NCI-H2196 (cell line): ENCODE data around the gene SLC16A2.
A peak's percentile ranks its signal among the peaks of the same experiment; 100 is the strongest.
"Not testable (repeated sequence)": the region's sequence is repeated elsewhere in the genome, so short reads cannot be mapped to it uniquely, and the experiment has no call there.

Experiments used
- DNase-seq: peaks from one replicate; lab custom pipeline; 2025; ENCODE audit not compliant: unreplicated experiment; lab: John Stamatoyannopoulos, UW

The SLC16A2 gene

GRCh38 chrX:74445099-74445498 is 23.8 kb downstream of the SLC16A2 start:
- no peak for DNase-seq

GRCh38 chrX:74446876-74447275 is 25.6 kb downstream of the SLC16A2 start:
- DNase-seq: no peak

DNA sequence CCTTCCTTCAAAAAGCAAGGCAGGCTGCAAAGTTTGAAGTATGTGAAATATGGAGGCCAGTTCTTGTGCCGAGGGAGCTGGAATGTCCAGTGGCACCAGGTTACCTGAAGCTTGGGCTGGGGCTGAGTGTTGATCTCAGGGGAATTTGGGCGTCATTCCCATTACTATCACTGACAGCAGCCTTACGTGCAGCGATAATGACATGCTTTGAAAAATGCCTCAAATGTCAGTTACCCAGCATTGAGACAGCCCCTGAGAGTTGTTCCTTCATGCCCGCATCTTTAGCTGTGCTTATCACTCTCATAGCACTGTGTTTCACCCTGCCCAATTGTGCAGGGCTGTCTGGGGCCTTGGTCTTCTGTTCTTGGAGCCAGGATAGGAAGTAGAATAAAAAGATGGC is 27.4 kb downstream of the SLC16A2 start:
- no peak for DNase-seq

DNA sequence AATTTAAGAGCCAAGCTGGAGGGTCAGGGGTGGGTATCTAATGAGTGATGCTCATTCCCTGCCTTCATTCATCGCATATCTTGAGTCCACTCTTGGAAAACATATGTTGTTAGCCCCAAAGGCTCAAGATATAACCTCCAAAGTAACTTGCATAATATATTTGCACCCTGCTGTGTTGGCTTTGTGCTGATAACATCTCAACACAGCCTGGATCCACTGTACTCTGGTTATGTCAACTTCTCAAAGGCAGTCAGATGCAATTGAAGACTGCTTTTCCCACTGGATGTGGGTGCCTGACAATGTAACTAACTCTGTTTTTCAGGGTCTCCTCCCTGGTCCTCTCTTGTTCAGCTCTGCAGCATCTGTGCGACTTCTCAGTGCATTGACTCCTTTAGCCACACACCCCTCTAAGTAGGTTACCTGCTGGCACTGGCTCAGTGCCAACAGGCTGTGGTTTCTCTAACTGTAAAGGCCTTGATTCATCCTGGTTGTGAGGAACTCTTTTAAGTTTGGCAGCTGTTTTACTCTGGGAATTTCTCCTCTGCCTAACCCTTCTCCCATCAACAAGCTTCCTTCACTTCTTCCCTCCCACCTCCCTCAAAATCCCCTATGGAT is 28.1 kb downstream of the SLC16A2 start:
- no peak for DNase-seq

DNA sequence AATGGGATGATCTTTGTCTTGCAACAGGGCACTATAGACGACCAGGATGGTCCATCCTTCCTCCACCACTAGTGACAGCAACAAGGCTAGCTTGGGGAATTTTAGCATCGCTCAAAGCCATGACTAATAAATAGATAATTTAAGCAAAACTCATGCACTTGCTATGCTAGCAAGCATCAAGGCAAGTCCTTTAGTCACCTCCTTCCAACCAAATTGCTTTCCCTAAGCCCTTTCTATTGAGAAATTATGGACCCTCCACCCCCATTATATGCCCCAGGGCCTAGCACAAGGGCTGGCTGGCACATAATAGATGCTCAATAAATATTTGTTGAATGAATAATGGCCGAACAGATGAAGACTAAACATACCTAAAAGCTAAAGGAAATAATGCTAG is 28.6 kb downstream of the SLC16A2 start:
- DNase-seq: no peak

GRCh38 chrX:74450803-74451449 is 29.6 kb downstream of the SLC16A2 start:
- no peak for DNase-seq

- DNase-seq: no peak
Measured at GRCh38 chrX:74451450-74452198, 30.3 kb downstream of the SLC16A2 start.

- no peak for DNase-seq
Measured at GRCh38 chrX:74452199-74452481, 30.8 kb downstream of the SLC16A2 start.

- DNase-seq: no peak
Measured at GRCh38 chrX:74453178-74453577, 31.9 kb downstream of the SLC16A2 start.

- not testable (repeated sequence) for DNase-seq
Measured at GRCh38 chrX:74454233-74454632, 32.9 kb downstream of the SLC16A2 start.

GRCh38 chrX:74458736-74459135 is 37.4 kb downstream of the SLC16A2 start:
- peak; percentile 0 for DNase-seq

- no peak for DNase-seq
Measured at GRCh38 chrX:74461384-74461783, 40.1 kb downstream of the SLC16A2 start.

DNA sequence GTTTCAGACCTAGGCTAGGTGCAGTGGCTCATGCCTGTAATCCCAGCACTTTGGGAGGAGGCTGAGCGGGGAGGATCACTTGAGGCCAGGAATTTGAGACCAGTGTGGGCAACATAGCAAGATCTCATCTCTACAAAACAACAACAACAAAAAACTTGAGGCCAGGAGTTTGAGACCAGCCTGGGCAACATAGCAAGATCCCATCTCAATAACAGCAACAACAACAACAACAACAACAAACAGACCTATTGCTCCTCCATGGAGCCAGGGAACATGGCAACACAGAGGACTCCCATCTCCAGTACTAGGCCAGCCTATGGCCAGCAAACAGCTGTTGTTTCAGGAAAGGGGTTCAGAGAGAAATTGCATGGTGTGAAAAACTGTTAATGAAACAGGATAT is 43.4 kb downstream of the SLC16A2 start:
- DNase-seq: no peak

DNA sequence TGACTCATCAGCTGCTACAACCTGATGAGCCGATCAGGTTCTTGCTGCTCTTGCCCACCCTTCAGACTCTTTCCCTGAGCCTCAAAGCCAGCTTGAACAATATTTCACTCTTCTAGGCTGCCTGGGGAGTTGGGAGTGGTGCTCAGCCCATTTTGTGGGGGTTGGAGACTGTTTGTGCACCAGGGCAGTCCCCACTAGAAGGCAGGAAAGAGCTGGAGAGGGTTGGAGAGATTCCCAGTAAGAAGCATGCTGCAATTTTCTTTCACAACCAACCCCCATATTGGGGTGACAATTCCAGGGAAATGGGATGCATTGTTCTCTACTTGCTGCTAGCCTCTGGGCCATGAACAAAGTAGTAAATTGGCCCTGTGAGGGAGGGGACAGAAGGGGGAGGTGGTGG is 44.1 kb downstream of the SLC16A2 start:
- no peak for DNase-seq

DNA sequence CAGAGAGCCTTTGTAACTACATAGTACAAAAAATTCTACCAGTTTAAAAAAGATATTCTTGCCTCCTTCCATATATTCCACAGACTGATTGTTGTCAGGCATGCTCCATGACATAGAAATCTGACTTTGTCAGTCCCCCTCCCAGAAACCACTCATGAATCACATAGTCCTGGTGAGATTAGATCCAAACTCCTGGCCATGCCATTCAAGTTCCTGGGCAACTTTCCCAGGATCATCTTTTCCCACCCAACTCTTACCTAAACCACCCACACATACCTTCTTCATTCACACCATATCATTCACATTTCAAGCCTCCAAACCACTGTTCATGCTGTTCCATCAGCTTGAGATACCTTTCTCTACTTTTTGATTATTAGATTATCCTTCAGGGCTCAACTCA is 46.4 kb downstream of the SLC16A2 start:
- no peak for DNase-seq

DNA sequence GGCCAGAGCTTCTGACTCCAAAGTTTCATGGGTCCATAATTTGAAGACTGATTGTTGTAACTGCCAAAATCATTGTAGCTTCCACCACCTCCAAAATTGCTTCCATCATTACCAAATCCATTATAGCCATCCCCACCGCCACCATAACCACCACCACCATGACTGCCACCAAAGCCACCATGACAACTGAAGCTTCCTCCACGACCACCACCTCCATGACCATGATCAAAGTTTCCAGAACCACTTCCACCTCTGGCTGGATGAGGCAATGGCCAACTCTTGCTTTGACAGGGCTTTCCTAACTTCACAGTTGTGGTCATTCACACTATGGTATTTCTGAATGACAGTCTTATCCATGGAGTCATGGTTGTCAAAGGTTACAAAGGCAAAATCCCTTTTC is 51.8 kb downstream of the SLC16A2 start:
- not testable (repeated sequence) for DNase-seq

GRCh38 chrX:74490247-74490646 is 69.0 kb downstream of the SLC16A2 start:
- no peak for DNase-seq

DNA sequence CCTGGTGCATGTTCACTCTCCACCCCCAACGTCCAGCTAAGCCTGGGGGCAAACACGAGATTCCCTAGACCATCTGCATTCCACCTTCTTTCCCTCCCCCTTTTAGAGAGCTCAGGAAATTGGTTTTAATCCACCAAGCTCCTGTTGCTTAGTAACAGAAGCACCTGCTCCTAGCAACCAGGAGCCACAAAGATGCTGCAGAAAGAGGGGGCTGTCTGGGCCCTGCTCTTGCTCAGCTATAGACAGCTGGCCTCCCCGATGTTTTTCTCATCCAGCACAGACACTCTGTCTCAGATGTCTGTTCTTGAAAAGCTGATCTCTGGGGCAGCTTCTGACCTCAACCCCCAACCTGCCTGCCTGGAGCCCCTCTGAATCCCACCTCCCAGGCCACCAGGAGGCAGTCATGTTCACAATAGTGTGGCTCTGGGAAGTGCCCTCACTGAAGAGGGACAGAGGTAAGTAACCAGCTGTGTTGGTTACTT is 71.5 kb downstream of the SLC16A2 start:
- DNase-seq: no peak

- DNase-seq: no peak
Measured at GRCh38 chrX:74493806-74494205, 72.5 kb downstream of the SLC16A2 start.

DNA sequence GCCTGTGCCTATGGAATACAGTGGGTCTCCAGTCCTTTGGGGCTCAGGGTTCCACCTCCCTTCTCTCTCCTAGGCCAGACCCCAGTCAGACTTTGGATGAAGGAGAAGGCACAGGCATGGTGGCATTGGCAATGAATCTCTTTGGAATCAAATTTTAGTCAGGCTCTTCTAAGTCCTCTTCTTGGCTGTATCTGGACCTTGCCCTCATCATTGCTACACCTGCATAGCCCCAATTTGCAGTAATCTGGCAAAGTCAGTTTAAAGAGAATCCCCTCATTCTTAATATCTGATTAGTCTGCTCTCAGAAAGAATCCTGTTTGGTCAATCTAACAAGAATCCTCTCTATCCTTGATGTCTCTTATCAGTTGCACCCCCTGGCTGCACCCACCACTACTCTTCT is 77.6 kb downstream of the SLC16A2 start:
- no peak for DNase-seq

GRCh38 chrX:74500067-74500466 is 78.8 kb downstream of the SLC16A2 start:
- DNase-seq: no peak

DNA sequence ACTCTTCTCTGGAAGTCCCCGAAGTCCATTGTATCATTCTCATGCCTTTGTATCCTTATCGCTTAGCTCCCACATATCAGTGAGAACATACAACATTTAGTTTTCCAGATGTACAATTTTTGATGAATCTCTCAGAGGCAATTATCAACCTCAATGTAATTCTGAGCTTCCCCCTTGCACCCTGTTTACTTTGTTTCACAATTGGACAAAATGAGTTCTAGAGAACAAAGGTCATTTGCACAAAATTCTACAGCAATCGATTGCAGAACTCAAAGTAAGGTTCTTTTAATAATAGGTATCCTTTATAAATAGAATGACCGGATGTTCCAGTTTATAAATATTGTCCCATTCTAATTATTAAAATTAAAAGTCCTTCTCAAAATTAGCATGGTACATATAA is 79.3 kb downstream of the SLC16A2 start:
- no peak for DNase-seq
